CD14-positive monocyte (primary cell): Measurements from ENCODE around the gene CAPG. TPM values are rescaled to one million over a fixed set of nuclear protein-coding genes. Genes with fewer than 3 reads are reported as not detected.

Source experiments
- DNase-seq, 3 donors: peaks; one replicate each; pipeline ENCODE4 v3.0.0-alpha.2; 2011 to 2022
- H2AFZ ChIP-seq: 2 replicates; pipeline ENCODE4 v1.6.0; 2012; ENCODE audit warnings: mild to moderate bottlenecking, low read depth, low read length, inconsistent platforms; ENCODE audit not compliant: insufficient read depth, poor library complexity, severe bottlenecking
- H3K27ac ChIP-seq, 2 donors: 1 replicate in 1 of 2; 2 replicates in 1 of 2; pipeline ENCODE4 v1.5.1; 2012 to 2013; ENCODE audit warnings: low read length in 2 of 2, control low read depth in 1 of 2, inconsistent platforms in 1 of 2, low read depth in 1 of 2, mild to moderate bottlenecking in 1 of 2
- H3K27me3 ChIP-seq, 2 donors: one replicate each; pipeline versions ENCODE4 v1.6.0 to v1.6.1; 2011 to 2013; ENCODE audit warnings: low read length in 2 of 2; ENCODE audit not compliant: control insufficient read depth in 2 of 2, insufficient read depth in 2 of 2
- H3K36me3 ChIP-seq, 2 donors: replicated peaks in 1 of 2; 1 replicate in 1 of 2; 2 replicates in 1 of 2; pipeline versions ENCODE4 v1.5.1 to v1.6.1; 2012 to 2013; ENCODE audit warnings: low read length in 2 of 2, control low read depth in 1 of 2, inconsistent platforms in 1 of 2, mild to moderate bottlenecking in 1 of 2; ENCODE audit not compliant: insufficient read depth in 2 of 2, control insufficient read depth in 1 of 2
- H3K4me1 ChIP-seq, 2 donors: 1 replicate in 1 of 2; 2 replicates in 1 of 2; pipeline versions ENCODE4 v1.5.1 to v1.6.1; 2012 to 2013; ENCODE audit warnings: low read length in 2 of 2, control low read depth in 1 of 2, inconsistent platforms in 1 of 2, mild to moderate bottlenecking in 1 of 2, moderate library complexity in 1 of 2; ENCODE audit not compliant: insufficient read depth in 2 of 2, control insufficient read depth in 1 of 2
- H3K4me2 ChIP-seq: replicated peaks from 2 replicates; pipeline ENCODE3; 2012; ENCODE audit warnings: low read length, moderate library complexity, mild to moderate bottlenecking; ENCODE audit not compliant: poor library complexity, severe bottlenecking; ENCODE audit errors: extremely low read depth
- H3K4me3 ChIP-seq, 3 experiments: fragments of 200-600 bp in 1 of 3; sonication (generic) in 1 of 3; replicated peaks in 1 of 3; 1 replicate in 2 of 3; 2 replicates in 1 of 3; pipeline ENCODE4 v1.5.1; 2011 to 2013; ENCODE audit warnings: low read length in 3 of 3, mild to moderate bottlenecking in 3 of 3, control low read depth in 2 of 3, low read depth in 2 of 3, inconsistent platforms in 1 of 3, moderate library complexity in 1 of 3
- H3K79me2 ChIP-seq: 2 replicates; pipeline ENCODE4 v1.6.0; 2012; ENCODE audit warnings: mild to moderate bottlenecking, control low read depth, inconsistent platforms, low read length, moderate library complexity; ENCODE audit not compliant: insufficient read depth
- H3K9ac ChIP-seq: 2 replicates; pipeline ENCODE4 v1.6.0; 2017; ENCODE audit warnings: low read length, mild to moderate bottlenecking; ENCODE audit not compliant: insufficient read depth, poor library complexity, severe bottlenecking
- H3K9me3 ChIP-seq, 2 donors: replicated peaks in 1 of 2; 1 replicate in 1 of 2; 2 replicates in 1 of 2; pipeline versions ENCODE4 v1.5.1 to v1.6.1; 2012 to 2013; ENCODE audit warnings: low read length in 2 of 2, control low read depth in 1 of 2; ENCODE audit not compliant: control insufficient read depth in 1 of 2, insufficient read depth in 1 of 2
- H4K20me1 ChIP-seq: 2 replicates; pipeline ENCODE4 v1.6.0; 2012; ENCODE audit warnings: mild to moderate bottlenecking, low read length, control low read depth, moderate library complexity; ENCODE audit not compliant: insufficient read depth
- H3K27ac Mint-ChIP-seq, 7 donors: one replicate each; pipeline ENCODE4 v1.8.0; 2020; ENCODE audit warnings: mild to moderate bottlenecking in 7 of 7, mixed read lengths in 7 of 7, moderate library complexity in 6 of 7, inconsistent platforms in 2 of 7
- H3K27me3 Mint-ChIP-seq, 3 donors: one replicate each; pipeline ENCODE4 v1.8.0; 2021 to 2022; ENCODE audit warnings: low read depth in 3 of 3, mild to moderate bottlenecking in 3 of 3, mixed read lengths in 3 of 3, moderate library complexity in 3 of 3, inconsistent platforms in 1 of 3
- H3K36me3 Mint-ChIP-seq, 2 donors: one replicate each; pipeline ENCODE4 v1.8.0; 2020; ENCODE audit warnings: mixed read lengths in 2 of 2, inconsistent platforms in 1 of 2, mild to moderate bottlenecking in 1 of 2
- H3K4me1 Mint-ChIP-seq: one replicate; pipeline ENCODE4 v1.8.0; 2020; ENCODE audit warnings: mild to moderate bottlenecking, mixed read lengths
- H3K4me3 Mint-ChIP-seq, 2 donors: one replicate each; pipeline ENCODE4 v1.8.0; 2020; ENCODE audit warnings: mild to moderate bottlenecking in 2 of 2, mixed read lengths in 2 of 2, moderate library complexity in 1 of 2
- H3K9me3 Mint-ChIP-seq, 7 donors: one replicate each; pipeline ENCODE4 v1.8.0; 2020 to 2022; ENCODE audit warnings: mixed read lengths in 7 of 7, mild to moderate bottlenecking in 6 of 7, moderate library complexity in 6 of 7, inconsistent platforms in 2 of 7
- CTCF ChIP-seq: fragments of 200-600 bp; IDR thresholded peaks from one replicate; pipeline ENCODE4 v1.8.0; 2022; ENCODE audit warnings: antibody characterized with exemption, mild to moderate bottlenecking
- WGBS: methylation state at CpG from one replicate; pipeline ENCODE4 v1.1.5; 2013; ENCODE audit warnings: missing lambda C conversion rate; ENCODE audit not compliant: insufficient coverage; 5-methylcytosine and 5-hydroxymethylcytosine counted together
- intact Hi-C, 2 donors: fragments of 100-400 bp; cut with micrococcal nuclease; formaldehyde crosslinking; loops; one replicate each; pipeline versions ENCODE4 v1.15.0 to v1.15.1; 2023
- polyA plus RNA-seq, 3 donors: library from polyadenylated mRNA; depleted of rRNA in 1 of 3; unstranded in 2 of 3; stranded (reverse) in 1 of 3; fragments of 300-500 nt in 2 of 3; fragments of >200 nt in 1 of 3; fragmentation: Illumina TruSeq in 2 of 3; gene quantifications; 1 replicate in 2 of 3; 2 replicates in 1 of 3; pipeline ENCODE4 v1.2.3, GENCODE V29; 2012 to 2021

CAPG gene
- polyA plus RNA-seq, 3 donors: 474 to 847 (median 631) TPM

GRCh38 chr2:85458601-85459563 is 48.7 kb upstream of the CAPG start:
- H3K79me2 ChIP-seq: no peaks in the 10 kb centered on the region
- H3K4me1 ChIP-seq: no peaks in the 10 kb centered on the region
- no peak for TF ChIP-seq CTCF
- Mint-ChIP-seq H3K4me3 (no peak overlapping the region), H3K27me3 (peaks cover 0 to 2% (median 2%) of the 10 kb centered on the region in 3 donors), H3K9me3 (peaks cover 0 to 3% (median 0%) of the 10 kb centered on the region in 7 donors), H3K27ac (no peak overlapping the region), H3K4me1 (no peaks in the 10 kb centered on the region), H3K36me3 (no peaks in the 10 kb centered on the region)
- no peaks in the 10 kb centered on the region for H4K20me1 ChIP-seq
- 93% methylated on average over 10 of the region's 12 CpGs for WGBS
- no peak overlapping the region for H3K4me3 ChIP-seq
- H3K36me3 ChIP-seq: no peaks in the 10 kb centered on the region
- DNase-seq: no peak
- H2AFZ ChIP-seq: no peak overlapping the region
- H3K27ac ChIP-seq: no peak overlapping the region
- no peaks in the 10 kb centered on the region for H3K9me3 ChIP-seq
- no peak overlapping the region for H3K9ac ChIP-seq
- intact Hi-C loops: no loop called here
- H3K27me3 ChIP-seq: no peaks in the 10 kb centered on the region
- no peak overlapping the region for H3K4me2 ChIP-seq

- H3K79me2 ChIP-seq: no peaks in the 10 kb centered on the region
- H3K27me3 Mint-ChIP-seq: peaks cover 0 to 2% (median 2%) of the 10 kb centered on the region in 3 donors
- no peak overlapping the region for H3K27ac Mint-ChIP-seq
- H3K4me3 Mint-ChIP-seq: no peak overlapping the region
- no peak overlapping the region for H3K27ac ChIP-seq
- no peaks in the 10 kb centered on the region for H3K27me3 ChIP-seq
- H3K9me3 ChIP-seq: no peaks in the 10 kb centered on the region
- WGBS: 100% methylated on average over 3 of the region's 6 CpGs
- H2AFZ ChIP-seq: no peak overlapping the region
- no peak for TF ChIP-seq CTCF
- no peak overlapping the region for H3K4me3 ChIP-seq
- H3K36me3 ChIP-seq: no peaks in the 10 kb centered on the region
- H3K36me3 Mint-ChIP-seq: no peaks in the 10 kb centered on the region
- H3K4me1 ChIP-seq: no peaks in the 10 kb centered on the region
- DNase-seq: no peak
- H4K20me1 ChIP-seq: no peaks in the 10 kb centered on the region
- H3K9me3 Mint-ChIP-seq: peaks cover 0 to 3% (median 0%) of the 10 kb centered on the region in 7 donors
- H3K4me2 ChIP-seq: no peak overlapping the region
- intact Hi-C loops: no loop called here
- no peak overlapping the region for H3K9ac ChIP-seq
- peaks cover 4% of the 10 kb centered on the region for H3K4me1 Mint-ChIP-seq
These were observed 47.7 kb upstream of the CAPG start for GRCh38 chr2:85457877-85458316.
